Ovary (tissue), 9 donors: Measurements from ENCODE around the gene SYNCRIP. TPM values are rescaled to one million over a fixed set of nuclear protein-coding genes. Genes with fewer than 3 reads are reported as not detected.

Experiments used
- DNase-seq, 5 donors: peaks; one replicate each; pipeline ENCODE4 v3.0.0-alpha.2; 2019 to 2020
- H3K27ac ChIP-seq, 2 donors: fragments of 200-600 bp; one replicate each; pipeline versions ENCODE4 v1.5.1 to v1.8.0; 2019 to 2022
- H3K27me3 ChIP-seq: fragments of 200-600 bp; one replicate; pipeline ENCODE4 v1.8.0; 2022
- H3K36me3 ChIP-seq: fragments of 200-600 bp; sonication (generic); one replicate; pipeline ENCODE4 v1.5.1; 2019
- H3K4me1 ChIP-seq: one replicate; pipeline ENCODE4 v1.8.1; 2013; ENCODE audit warnings: mild to moderate bottlenecking, moderate library complexity; ENCODE audit not compliant: insufficient read depth
- H3K4me3 ChIP-seq: fragments of 200-600 bp; sonication (generic); one replicate; pipeline ENCODE4 v1.5.1; 2017
- H3K9me3 ChIP-seq, 2 donors: fragments of 200-600 bp in 1 of 2; sonication (generic) in 1 of 2; one replicate each; pipeline versions ENCODE4 v1.5.1 to v1.8.1; 2013 to 2019; ENCODE audit warnings: mild to moderate bottlenecking in 1 of 2, moderate library complexity in 1 of 2
- EP300 ChIP-seq: sonication (generic); formaldehyde crosslinking; IDR thresholded peaks from one replicate; pipeline ENCODE4 v1.6.1; 2017; ENCODE audit warnings: antibody characterized with exemption
- POLR2A ChIP-seq: fragments of 450-650 bp; IDR thresholded peaks from one replicate; pipeline ENCODE4 v1.6.1; 2017; ENCODE audit warnings: antibody characterized with exemption, mild to moderate bottlenecking, moderate library complexity
- WGBS, 3 donors: extraction: QIAGEN DNeasy Blood & Tissue Kit in 1 of 3; methylation state at CpG; one replicate each; pipeline versions ENCODE4 v1.1.5 to v1.1.7; 2013 to 2017; 5-methylcytosine and 5-hydroxymethylcytosine counted together
- intact Hi-C, 4 donors: fragments of 100-400 bp; cut with DNase I; formaldehyde crosslinking; loops; one replicate each; pipeline versions ENCODE4 v1.11.0 to v1.15.1; 2022 to 2023
- polyA plus RNA-seq, 2 donors: library from polyadenylated mRNA; stranded (reverse); fragments of 200-250 nt in 1 of 2; fragments of 350-450 nt in 1 of 2; fragmentation: Illumina TruSeq in 1 of 2; extraction: RNeasy Lipid Tissue Mini Kit (QIAGEN cat#74804) in 1 of 2; gene quantifications; one replicate each; pipeline ENCODE4 v1.2.3, GENCODE V29; 2013 to 2014
- total RNA-seq, 7 donors: library from RNA; depleted of rRNA in 2 of 7; stranded (reverse); fragments of >200 nt in 2 of 7; fragmentation: NEBNext Ultra II Directional in 3 of 7; extraction: Animal tissue kit (Norgen Biotek cat#: 25700) in 3 of 7; gene quantifications; one replicate each; pipeline versions ENCODE4 v1.1.0 to v1.2.4, GENCODE V29; 2016 to 2023
- TF ChIP-seq, protein P1 (sequence below), 3 donors: fragments of 450-650 bp in 2 of 3; fragments of 200-600 bp in 1 of 3; IDR thresholded peaks; one replicate each; pipeline versions ENCODE4 v1.5.1 to v1.8.0; 2016 to 2022; ENCODE audit warnings: antibody characterized with exemption in 3 of 3, mild to moderate bottlenecking in 1 of 3
- donor health status: DM: no; HTN: no; CAD: no; lungs with moderate emphysema.
- donor health status: DM: no; HTN: no; CAD: no.
- donor health status: Bipolar disorder and iron deficiency.
- donor health status: DM: yes; HTN: yes; CAD: no.
- donor health status: DM: no; HTN: no; CAD: no.
- donor health status: DM: yes; HTN: yes; CAD: no.

Gene SYNCRIP
- total and polyA plus RNA-seq, 9 donors, result 33.2 to 109 (median 92.8) TPM

DNA sequence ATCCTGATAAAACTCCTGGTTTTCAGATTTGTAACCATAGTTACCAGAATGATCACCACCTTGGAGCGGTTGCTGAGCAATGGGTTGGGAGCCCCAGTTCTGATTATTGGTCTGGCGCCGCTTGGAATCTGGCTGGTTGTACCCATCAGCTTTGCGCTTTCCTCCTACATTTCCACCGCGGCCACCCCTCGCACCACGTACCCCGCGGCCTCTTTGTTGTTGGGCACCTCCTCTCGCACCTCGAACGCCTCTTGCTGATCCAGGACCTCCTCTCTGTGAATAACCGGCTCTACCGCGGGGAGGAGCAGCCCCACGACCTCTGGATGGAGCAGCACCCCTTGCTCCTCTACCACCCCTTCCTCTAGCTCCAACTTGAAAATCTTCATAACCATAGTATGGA lies 27.9 kb downstream of the SYNCRIP start:
- Histone ChIP-seq H3K36me3 (no peaks in the 10 kb centered on the region), H3K4me1 (peaks cover 2% of the 10 kb centered on the region), H3K9me3 (no peaks in the 10 kb centered on the region), H3K4me3 (no peak overlapping the region), H3K27me3 (no peaks in the 10 kb centered on the region), H3K27ac (no peak overlapping the region)
- TF ChIP-seq POLR2A (no peak), EP300 (no peak)
- TF ChIP-seq, protein P1, sequence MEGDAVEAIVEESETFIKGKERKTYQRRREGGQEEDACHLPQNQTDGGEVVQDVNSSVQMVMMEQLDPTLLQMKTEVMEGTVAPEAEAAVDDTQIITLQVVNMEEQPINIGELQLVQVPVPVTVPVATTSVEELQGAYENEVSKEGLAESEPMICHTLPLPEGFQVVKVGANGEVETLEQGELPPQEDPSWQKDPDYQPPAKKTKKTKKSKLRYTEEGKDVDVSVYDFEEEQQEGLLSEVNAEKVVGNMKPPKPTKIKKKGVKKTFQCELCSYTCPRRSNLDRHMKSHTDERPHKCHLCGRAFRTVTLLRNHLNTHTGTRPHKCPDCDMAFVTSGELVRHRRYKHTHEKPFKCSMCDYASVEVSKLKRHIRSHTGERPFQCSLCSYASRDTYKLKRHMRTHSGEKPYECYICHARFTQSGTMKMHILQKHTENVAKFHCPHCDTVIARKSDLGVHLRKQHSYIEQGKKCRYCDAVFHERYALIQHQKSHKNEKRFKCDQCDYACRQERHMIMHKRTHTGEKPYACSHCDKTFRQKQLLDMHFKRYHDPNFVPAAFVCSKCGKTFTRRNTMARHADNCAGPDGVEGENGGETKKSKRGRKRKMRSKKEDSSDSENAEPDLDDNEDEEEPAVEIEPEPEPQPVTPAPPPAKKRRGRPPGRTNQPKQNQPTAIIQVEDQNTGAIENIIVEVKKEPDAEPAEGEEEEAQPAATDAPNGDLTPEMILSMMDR (IDR thresholded peaks at IDR 0.05), result no peak
- WGBS, 3 donors, result 96 to 97% (median 96%) methylated on average over 17 of the region's 17 CpGs
- DNase-seq, result no peak
- intact Hi-C loops, result no loop called here

DNA sequence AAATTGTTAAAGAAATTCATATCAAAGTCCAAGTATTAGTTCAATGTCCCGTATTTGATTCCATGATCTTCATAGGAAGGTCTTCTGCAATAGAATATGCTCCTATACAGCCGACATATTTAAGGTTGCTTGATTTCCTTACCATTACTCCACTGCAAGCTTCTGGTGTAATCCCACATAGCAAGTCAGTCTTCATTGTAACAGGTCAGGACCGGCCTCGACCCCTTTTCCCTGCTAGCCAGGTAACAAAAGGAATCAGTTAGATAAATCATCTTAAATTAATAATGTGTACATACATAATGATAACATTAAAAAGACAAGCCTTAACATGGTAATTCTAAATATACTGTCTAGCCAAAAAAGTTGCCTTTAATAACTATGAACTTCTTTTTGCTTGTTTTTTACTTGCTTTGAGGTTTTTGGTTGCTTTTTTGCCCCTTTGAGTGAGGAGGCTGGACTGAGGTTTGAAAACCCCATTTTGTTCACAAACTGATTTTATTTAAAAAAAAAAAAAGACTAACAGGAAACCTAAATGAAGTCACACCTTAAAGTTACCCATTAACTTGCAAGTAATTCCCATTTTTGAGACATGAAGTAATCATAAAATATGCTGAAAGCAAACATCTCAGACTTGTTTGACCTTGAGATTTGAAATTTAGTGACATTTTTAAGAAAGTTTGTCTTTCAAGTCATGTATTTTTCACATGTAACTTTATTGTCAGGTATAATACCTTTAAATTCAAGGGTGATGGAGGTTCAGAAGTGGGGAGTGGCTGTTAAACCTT lies 29.8 kb downstream of the SYNCRIP start:
- DNase-seq, result no peak
- intact Hi-C loops, result no loop called here
- WGBS, 3 donors, result 94 to 96% (median 95%) methylated on average over 4 of the region's 4 CpGs

DNA sequence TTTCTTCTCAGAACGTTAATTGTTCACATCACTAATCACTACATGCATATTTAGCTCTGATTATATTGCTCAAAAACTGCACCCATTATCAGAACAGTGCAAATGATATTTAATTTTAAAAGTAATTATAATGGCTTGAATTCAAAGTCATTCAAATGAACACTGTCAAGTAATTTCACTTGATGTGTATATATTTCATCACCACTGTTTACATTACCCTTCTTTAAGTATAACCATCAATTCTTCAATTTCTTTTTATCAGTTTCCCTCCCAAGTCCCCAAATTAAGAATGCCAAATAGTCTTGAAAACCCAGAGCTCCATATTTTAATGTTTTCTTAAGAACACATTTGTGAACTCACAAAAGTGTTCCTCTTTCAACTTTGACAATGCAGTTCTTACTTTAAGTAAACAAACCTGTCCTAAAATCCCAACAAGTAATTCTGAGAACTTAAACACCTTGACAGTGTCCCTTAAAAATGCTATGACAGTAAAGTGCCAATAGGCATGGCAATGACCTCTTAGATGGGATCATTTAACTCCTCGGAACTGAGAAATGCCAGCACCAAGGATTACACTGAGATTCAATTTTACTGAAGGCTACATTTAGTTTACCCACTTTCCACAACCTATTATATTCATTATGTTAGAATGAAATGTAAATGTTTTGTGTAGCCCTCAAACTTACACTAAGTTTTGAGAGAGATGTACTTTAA lies 32.3 kb downstream of the SYNCRIP start:
- WGBS, 3 donors, result 81 to 88% (median 85%) methylated on average over 2 of the region's 2 CpGs
- TF ChIP-seq POLR2A (no peak), EP300 (no peak)
- TF ChIP-seq, protein P1 (IDR thresholded peaks at IDR 0.05), result no peak
- intact Hi-C loops, result no loop called here

More for the DNA sequence above, 29.8 kb downstream of the SYNCRIP start:
- no peak overlapping the region for H3K27ac ChIP-seq
- H3K27me3 ChIP-seq, result no peaks in the 10 kb centered on the region
- no peaks in the 10 kb centered on the region for H3K36me3 ChIP-seq
- no peaks in the 10 kb centered on the region for H3K9me3 ChIP-seq
- H3K4me1 ChIP-seq, result peaks cover 2% of the 10 kb centered on the region
- H3K4me3 ChIP-seq, result no peak overlapping the region
- TF ChIP-seq, protein P1 (IDR thresholded peaks at IDR 0.05), result no peak
- TF ChIP-seq EP300 (no peak), POLR2A (no peak)

GRCh38 chr6:85602100-85602499 lies 40.6 kb downstream of the SYNCRIP start:
- DNase-seq, result no peak
- no peaks in the 10 kb centered on the region for H3K4me1 ChIP-seq
- H3K36me3 ChIP-seq, result no peaks in the 10 kb centered on the region
- WGBS, 3 donors, result 88 to 90% (median 88%) methylated on average over 4 of the region's 4 CpGs
- TF ChIP-seq, protein P1 (IDR thresholded peaks at IDR 0.05), result no peak
- no peak for TF ChIP-seq EP300
- TF ChIP-seq POLR2A, result no peak
- no peak overlapping the region for H3K4me3 ChIP-seq
- H3K27me3 ChIP-seq, result no peaks in the 10 kb centered on the region
- H3K27ac ChIP-seq, result no peak overlapping the region
- H3K9me3 ChIP-seq, result no peaks in the 10 kb centered on the region
- intact Hi-C loops, result no loop called here

More for the DNA sequence above, 32.3 kb downstream of the SYNCRIP start:
- H3K27me3 ChIP-seq, result no peaks in the 10 kb centered on the region
- no peak overlapping the region for H3K27ac ChIP-seq
- H3K4me1 ChIP-seq, result peaks cover 2% of the 10 kb centered on the region
- DNase-seq, result no peak
- H3K36me3 ChIP-seq, result no peaks in the 10 kb centered on the region
- no peaks in the 10 kb centered on the region for H3K9me3 ChIP-seq
- no peak overlapping the region for H3K4me3 ChIP-seq
